HG02852 (cell line): ENCODE measurements around the gene DPP4.

Experiments used
- ATAC-seq: cut with Tn5 transposase; IDR thresholded peaks from one replicate; pipeline ENCODE4 v1.9.1; 2021; ENCODE audit warnings: mild to moderate bottlenecking, moderate library complexity; ENCODE audit not compliant: unreplicated experiment

Gene DPP4

GRCh38 chr2:162073888-162074631 lies at the start of gene DPP4:
Gene DPP4 (minus strand): TSS chr2:162074215. CDS start chr2:162073981, 234 bp downstream.
- peak; percentile 80 for ATAC-seq

GRCh38 chr2:162118166-162119031 lies 44.4 kb upstream of the DPP4 start:
- ATAC-seq, result no peak

GRCh38 chr2:162116352-162116751 lies 42.3 kb upstream of the DPP4 start:
- no peak for ATAC-seq

DNA sequence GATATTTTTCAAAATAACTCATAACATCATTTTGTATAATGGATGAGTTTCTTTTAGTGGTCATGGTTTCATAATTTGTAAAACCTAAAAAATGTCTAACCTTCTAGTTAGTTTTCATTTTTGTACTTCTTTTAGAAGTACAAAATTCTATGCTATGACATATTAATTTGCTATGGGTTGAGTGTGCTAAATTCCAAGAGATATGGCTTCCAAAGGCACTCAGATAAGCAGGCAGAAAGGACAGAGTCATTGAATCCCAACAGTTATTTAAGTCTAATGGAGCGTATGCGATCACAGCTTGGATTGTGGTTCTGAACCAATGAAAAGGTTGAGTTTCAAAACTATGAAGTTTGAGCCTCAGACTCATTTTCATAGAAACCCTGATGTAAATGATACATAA lies 41.1 kb upstream of the DPP4 start:
- ATAC-seq, result no peak

GRCh38 chr2:162114271-162114670 lies 40.3 kb upstream of the DPP4 start:
- ATAC-seq, result no peak

- ATAC-seq, result no peak
Measured at GRCh38 chr2:162113776-162114168, 39.8 kb upstream of the DPP4 start.

DNA sequence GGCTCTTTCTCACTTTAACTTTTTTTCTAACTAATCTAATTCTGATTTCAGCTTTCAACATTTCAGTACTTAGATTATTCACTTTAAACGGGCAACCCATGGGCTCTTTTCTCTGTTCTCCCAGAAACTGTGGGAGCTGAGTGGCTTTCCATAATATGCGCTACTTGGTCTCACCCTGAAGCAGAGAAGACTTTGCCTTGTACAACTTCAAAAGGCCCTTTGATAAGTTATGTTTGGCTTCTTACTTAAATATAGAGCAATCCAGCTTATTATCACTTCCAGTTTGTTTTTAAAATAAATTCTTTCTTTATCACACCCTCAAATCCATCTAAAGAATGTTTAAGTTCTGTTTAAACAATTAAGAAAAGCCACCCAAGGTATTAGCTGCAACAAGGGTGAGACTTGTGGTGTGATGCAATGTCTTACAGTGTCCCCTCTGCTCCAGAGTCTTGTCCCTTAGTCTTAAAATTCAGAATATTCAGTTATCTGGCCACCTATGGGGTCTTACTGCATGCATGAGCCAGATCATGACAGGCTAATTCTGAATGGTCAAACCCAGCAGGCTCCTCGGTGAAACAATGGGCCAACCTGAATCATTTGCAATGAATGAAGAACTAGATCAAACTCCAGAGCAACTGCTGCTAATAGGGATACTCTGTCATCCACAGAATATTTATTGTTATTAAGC lies 39.2 kb upstream of the DPP4 start:
- no peak for ATAC-seq

- ATAC-seq, result no peak
Measured at GRCh38 chr2:162111958-162112850, 38.2 kb upstream of the DPP4 start.

GRCh38 chr2:162107361-162107901 lies 33.4 kb upstream of the DPP4 start:
- ATAC-seq, result no peak

GRCh38 chr2:162106746-162107145 lies 32.7 kb upstream of the DPP4 start:
- no peak for ATAC-seq

DNA sequence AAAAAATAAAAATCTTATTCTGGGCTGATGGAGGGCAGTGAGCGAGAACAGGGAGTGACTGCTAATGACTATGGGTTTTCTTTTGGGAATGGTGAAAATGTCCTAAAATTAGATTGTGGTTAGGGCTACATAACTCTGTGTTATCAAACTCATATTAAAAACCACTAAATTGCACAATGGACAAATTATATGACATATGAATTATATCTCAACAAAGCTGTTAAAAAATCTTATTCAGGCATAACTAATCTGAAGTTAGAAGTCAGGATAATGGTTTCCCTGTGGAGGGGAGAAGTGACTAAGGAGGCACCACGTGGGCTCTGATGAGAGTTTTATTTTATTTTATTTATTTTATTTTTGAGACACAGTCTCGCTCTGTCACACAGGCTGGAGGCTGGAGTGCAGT lies 32.1 kb upstream of the DPP4 start:
- no peak for ATAC-seq

DNA sequence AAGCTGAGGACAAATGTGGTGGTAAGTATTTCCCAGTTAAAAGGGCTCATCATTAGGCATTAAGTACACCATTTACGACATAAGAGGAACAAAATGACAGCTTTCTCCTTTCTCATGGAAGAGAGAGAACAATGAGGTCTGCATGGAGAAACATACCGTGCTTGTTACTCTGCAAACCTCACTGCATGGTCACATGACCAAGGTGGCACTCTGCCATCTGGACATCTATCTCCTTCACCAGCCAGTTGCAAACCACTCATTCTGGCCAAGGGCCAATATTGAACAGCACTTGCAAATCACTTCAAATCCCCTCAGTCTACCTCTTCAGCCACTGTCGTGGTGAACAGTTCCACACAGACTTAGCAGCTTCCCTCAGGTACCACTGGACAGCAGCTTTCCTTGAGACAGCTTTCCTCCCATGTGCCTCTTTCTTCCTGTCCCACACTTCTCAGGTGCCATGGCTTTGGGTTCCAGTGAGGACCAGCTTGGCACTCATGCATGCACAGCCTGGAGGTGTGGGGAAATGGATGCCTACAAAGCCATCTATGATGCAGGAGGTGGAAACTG lies 29.5 kb upstream of the DPP4 start:
- no peak for ATAC-seq

- no peak for ATAC-seq
Measured at GRCh38 chr2:162100579-162100978, 26.6 kb upstream of the DPP4 start.

GRCh38 chr2:162099836-162100235 lies 25.8 kb upstream of the DPP4 start:
- ATAC-seq, result no peak

- ATAC-seq, result no peak
Measured at GRCh38 chr2:162092658-162093556, 18.9 kb upstream of the DPP4 start.

DNA sequence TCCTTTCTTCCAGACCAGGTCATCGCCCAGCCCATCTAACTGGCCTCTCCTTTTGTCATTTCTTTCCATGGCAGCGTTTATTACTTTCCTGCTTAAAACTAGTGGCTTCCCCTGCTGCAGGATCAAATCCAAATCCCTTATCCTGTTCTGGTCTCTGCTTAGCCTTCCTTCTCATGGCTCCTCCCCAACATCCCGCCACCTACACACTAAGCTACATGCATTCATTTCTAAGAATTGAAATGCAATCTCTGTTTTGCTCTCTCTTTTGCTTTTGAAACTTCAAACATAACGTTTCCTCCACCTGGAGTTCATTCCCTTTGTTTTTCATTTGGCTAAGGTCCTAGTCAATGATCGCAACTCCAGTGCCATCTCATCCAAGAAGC lies 18.0 kb upstream of the DPP4 start:
- ATAC-seq, result no peak

DNA sequence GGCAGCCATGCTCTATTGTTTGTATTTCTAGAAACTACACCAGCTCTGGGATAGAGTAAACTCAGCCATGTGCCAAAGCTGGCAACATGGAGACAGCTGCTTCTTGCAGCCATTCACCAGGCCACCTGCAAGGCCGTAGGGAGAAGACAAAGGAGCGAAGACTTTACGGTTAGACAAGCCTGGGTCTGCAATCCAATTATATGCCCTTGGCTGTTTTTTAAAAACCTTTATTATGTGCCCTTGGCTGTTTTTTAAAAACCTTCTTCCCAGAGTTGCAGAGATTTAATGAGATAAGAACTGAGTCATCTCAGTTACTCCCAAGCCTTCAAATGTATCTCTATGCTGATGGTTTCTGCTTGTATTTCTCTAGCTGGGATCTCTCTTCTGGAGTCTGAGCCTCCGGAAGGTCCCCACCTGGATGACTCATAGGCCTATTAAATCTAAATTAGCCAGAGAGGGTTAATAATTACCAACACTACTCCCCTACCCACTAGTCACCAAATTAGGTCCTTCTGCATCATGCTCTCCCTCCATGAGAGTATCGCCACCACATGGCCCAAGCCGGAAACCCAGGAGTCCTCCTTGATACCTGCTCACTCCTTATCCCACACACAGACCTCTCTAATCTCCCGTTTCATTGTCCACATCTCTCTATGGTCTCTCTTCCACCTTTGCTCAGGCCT lies 17.5 kb upstream of the DPP4 start:
- no peak for ATAC-seq

DNA sequence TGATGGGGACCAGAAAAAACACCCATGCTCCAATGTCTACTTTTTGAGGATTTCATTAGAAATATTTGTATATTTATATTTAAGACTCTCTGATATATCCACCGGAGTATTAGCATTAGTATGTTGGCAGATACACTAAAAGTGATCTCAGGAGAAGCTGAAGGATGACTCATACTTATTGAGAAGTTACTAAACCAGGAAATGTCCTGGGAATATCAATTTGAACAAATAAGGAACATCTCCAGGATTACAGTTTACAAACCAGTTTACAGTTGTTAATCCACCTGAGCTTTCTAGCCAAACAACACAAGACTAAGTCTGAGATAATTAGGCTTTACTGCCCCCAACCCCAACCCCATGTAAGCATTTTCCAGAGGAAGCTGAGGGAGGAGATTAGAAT lies 16.1 kb upstream of the DPP4 start:
- ATAC-seq, result no peak
